Stimulated activated effector memory CD8-positive, alpha-beta T cell treated with anti-CD3 and anti-CD28 coated beads, Interleukin-12 subunit alpha, Interleukin-12 subunit beta, amount 100 ng/mL, for 72 hours (primary cell): Measurements from ENCODE around the gene LDB1.
A peak's percentile ranks its signal among the peaks of the same experiment; 100 is the strongest.

Experiments used
- ATAC-seq: fragments of 150-1000 bp; cut with Tn5 transposase; 2 replicates; pipeline ENCODE4 v1.10.0; 2021
- DNase-seq, 2 donors: peaks; one replicate each; pipeline ENCODE4 v3.0.0; 2021 to 2022; ENCODE audit warnings: low spot score in 2 of 2
- H3K27ac Mint-ChIP-seq: one replicate; pipeline ENCODE4 v1.8.0; 2022; ENCODE audit warnings: mild to moderate bottlenecking, mixed read lengths
- H3K36me3 Mint-ChIP-seq: one replicate; pipeline ENCODE4 v1.8.0; 2022; ENCODE audit warnings: mild to moderate bottlenecking, mixed read lengths
- H3K4me1 Mint-ChIP-seq: one replicate; pipeline ENCODE4 v1.8.0; 2022; ENCODE audit warnings: mixed read lengths
- H3K4me3 Mint-ChIP-seq: one replicate; pipeline ENCODE4 v1.8.0; 2022; ENCODE audit warnings: mild to moderate bottlenecking, mixed read lengths
- H3K9me3 Mint-ChIP-seq: one replicate; pipeline ENCODE4 v1.8.0; 2022; ENCODE audit warnings: mixed read lengths

Gene LDB1

GRCh38 chr10:102121739-102122372, 1.7 kb upstream of the LDB1 start:
- peaks cover 22% of the 10 kb centered on the region for H3K36me3 Mint-ChIP-seq
- H3K27ac Mint-ChIP-seq, result peak overlapping the region; percentile 94
- no peaks in the 10 kb centered on the region for H3K9me3 Mint-ChIP-seq
- DNase-seq, result no peak
- H3K4me1 Mint-ChIP-seq, result peaks cover 40% of the 10 kb centered on the region
- ATAC-seq, result no peak
- H3K4me3 Mint-ChIP-seq, result peak overlapping the region; percentile 81

- Mint-ChIP-seq H3K9me3 (no peaks in the 10 kb centered on the region), H3K4me1 (peaks cover 47% of the 10 kb centered on the region), H3K27ac (peak overlapping the region; percentile 94), H3K4me3 (peak overlapping the region; percentile 81), H3K36me3 (peaks cover 22% of the 10 kb centered on the region)
- peak in 1 of 2 donors; percentile 61 for DNase-seq
- ATAC-seq, result no peak
These were observed 997 bp upstream of the LDB1 start for GRCh38 chr10:102120991-102121738.

- DNase-seq, result peak in 1 of 2 donors; percentile 83
These were observed 589 bp downstream of the LDB1 start for GRCh38 chr10:102119417-102120141.

GRCh38 chr10:102118867-102119266, 1.3 kb downstream of the LDB1 start:
- Mint-ChIP-seq H3K9me3 (no peaks in the 10 kb centered on the region), H3K4me1 (peaks cover 62% of the 10 kb centered on the region), H3K27ac (peak overlapping the region; percentile 94), H3K36me3 (peaks cover 25% of the 10 kb centered on the region), H3K4me3 (peak overlapping the region; percentile 81)
- no peak for DNase-seq
- ATAC-seq, result no peak

More at GRCh38 chr10:102119417-102120141, 589 bp downstream of the LDB1 start:
- Mint-ChIP-seq H3K36me3 (peaks cover 22% of the 10 kb centered on the region), H3K4me1 (peaks cover 62% of the 10 kb centered on the region), H3K27ac (peak overlapping the region; percentile 94), H3K4me3 (peak overlapping the region; percentile 81), H3K9me3 (no peaks in the 10 kb centered on the region)
- peak; percentile 25 for ATAC-seq

GRCh38 chr10:102117391-102118159, 2.6 kb downstream of the LDB1 start:
- Mint-ChIP-seq H3K27ac (peak overlapping the region; percentile 94), H3K4me1 (peaks cover 75% of the 10 kb centered on the region), H3K9me3 (no peaks in the 10 kb centered on the region), H3K4me3 (peak overlapping the region; percentile 81), H3K36me3 (peaks cover 37% of the 10 kb centered on the region)
- ATAC-seq (peak; percentile 60), DNase-seq (peak in 1 of 2 donors; percentile 74)

DNA sequence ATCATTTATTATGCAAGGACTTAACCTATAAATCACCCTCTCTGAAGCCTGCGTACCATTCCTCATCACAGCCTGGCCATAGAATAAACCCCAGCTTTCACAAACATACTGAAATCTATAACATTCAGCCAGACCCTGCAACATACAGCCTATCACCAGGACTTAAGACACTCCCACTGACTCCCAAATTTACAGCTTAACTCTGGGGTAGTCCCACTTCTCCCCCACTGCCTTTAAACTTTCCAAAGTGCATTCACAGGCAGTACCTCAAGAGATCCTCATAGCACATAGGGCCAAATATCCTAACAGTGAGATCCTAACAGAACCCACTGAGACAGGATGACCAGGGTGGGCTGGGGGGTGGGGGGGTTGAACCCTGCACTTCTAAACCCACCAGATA, 3.5 kb downstream of the LDB1 start:
- no peak for ATAC-seq
- H3K36me3 Mint-ChIP-seq, result peaks cover 41% of the 10 kb centered on the region
- no peaks in the 10 kb centered on the region for H3K9me3 Mint-ChIP-seq
- peak overlapping the region; percentile 94 for H3K27ac Mint-ChIP-seq
- no peak for DNase-seq
- peak overlapping the region; percentile 81 for H3K4me3 Mint-ChIP-seq
- peaks cover 80% of the 10 kb centered on the region for H3K4me1 Mint-ChIP-seq

- Mint-ChIP-seq H3K36me3 (peaks cover 50% of the 10 kb centered on the region), H3K4me1 (peaks cover 72% of the 10 kb centered on the region), H3K4me3 (peak overlapping the region; percentile 81), H3K27ac (peak overlapping the region; percentile 94), H3K9me3 (no peaks in the 10 kb centered on the region)
- DNase-seq (no peak), ATAC-seq (no peak)
These were observed 4.4 kb downstream of the LDB1 start for GRCh38 chr10:102115775-102116174.

GRCh38 chr10:102114861-102115618, 5.1 kb downstream of the LDB1 start:
- DNase-seq (peak; percentile 61 to 86), ATAC-seq (peak; percentile 80)
- Mint-ChIP-seq H3K27ac (peak overlapping the region; percentile 94), H3K4me3 (peak overlapping the region; percentile 81), H3K9me3 (no peaks in the 10 kb centered on the region), H3K36me3 (peaks cover 57% of the 10 kb centered on the region), H3K4me1 (peaks cover 74% of the 10 kb centered on the region)

DNA sequence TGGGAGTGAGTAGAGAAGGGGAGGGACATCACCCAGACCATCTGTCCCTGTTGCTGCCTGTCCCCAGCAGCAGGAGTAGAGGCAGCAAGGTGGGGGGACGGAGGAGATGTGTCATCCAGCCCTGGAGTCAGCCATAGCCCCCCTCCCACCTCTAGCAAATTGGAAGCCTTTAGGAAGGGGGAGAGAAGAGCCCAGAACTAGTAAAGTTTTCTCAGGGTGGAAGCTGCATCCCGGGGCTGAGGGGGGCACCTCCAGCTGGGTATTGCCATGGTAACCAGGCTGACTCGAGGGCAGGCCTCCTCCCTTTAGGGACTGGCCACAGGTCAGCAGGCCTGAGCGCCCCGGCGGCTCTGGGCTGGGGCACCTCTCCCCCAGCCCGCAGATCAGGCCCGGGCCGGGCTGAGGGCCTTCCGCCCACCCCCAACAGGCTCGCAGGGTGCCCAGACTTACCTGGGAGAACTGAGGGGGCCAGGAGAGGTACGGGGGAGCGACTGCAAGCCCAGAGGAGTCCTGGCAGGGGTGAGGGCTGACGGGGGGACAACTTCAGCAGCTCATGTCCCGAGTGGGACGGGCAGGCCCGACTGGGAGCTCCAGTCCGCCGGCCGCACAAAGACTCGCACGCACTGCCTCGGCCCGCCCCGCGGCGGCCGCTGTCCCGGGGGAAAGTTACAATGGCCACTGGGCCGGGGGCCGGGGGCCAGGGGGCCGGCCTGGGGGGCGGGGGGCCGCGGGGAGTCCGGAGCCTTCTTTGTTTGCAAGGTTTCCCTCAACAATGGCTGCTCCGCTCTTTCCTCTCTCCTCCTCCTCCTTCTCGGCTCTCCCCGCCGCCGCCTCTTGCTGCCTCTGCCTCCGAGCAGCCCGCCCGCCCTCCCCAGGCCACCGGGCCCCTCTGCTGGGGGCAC, 6.0 kb downstream of the LDB1 start:
- H3K4me1 Mint-ChIP-seq, result peaks cover 74% of the 10 kb centered on the region
- peak overlapping the region; percentile 81 for H3K4me3 Mint-ChIP-seq
- H3K9me3 Mint-ChIP-seq, result no peaks in the 10 kb centered on the region
- peak overlapping the region; percentile 94 for H3K27ac Mint-ChIP-seq
- DNase-seq (peak in 1 of 2 donors; percentile 63), ATAC-seq (peak; percentile 3)
- H3K36me3 Mint-ChIP-seq, result peaks cover 61% of the 10 kb centered on the region

DNA sequence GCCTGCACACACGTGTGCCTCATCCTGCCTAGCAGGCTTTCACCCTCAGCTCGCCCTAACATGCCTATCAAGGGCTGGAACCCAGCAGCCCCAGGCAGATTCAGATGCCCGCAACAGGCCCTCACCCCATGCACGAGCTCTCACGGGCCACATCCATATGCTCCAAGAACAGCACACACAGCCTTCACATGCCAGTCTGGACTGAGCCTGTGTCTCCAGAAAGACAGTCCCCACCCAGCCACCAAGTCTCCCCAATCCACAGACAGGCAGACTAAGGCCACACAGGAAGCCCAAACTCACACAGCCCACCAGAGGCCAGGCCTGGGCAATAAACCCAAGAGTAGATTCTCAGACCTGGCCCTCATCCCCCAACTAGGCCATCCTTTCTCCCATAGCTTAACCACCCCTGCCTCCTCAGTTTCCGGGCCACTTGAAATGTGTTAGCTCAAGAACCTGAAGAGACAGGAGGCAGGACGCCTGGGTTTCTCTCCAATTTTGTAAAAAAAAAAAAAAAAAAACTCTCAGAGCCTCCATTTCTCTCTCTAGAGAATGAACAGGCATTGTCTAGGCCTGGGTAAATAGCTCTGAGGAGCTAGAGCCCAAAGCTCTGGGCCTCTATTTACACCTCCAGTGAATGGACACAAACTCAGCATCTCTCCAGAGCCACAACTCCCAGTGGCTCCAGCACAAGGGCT, 6.8 kb downstream of the LDB1 start:
- ATAC-seq (no peak), DNase-seq (peak in 1 of 2 donors; percentile 54)
- peaks cover 69% of the 10 kb centered on the region for H3K4me1 Mint-ChIP-seq
- H3K27ac Mint-ChIP-seq, result peak overlapping the region; percentile 94
- peaks cover 64% of the 10 kb centered on the region for H3K36me3 Mint-ChIP-seq
- peak overlapping the region; percentile 81 for H3K4me3 Mint-ChIP-seq
- H3K9me3 Mint-ChIP-seq, result no peaks in the 10 kb centered on the region

DNA sequence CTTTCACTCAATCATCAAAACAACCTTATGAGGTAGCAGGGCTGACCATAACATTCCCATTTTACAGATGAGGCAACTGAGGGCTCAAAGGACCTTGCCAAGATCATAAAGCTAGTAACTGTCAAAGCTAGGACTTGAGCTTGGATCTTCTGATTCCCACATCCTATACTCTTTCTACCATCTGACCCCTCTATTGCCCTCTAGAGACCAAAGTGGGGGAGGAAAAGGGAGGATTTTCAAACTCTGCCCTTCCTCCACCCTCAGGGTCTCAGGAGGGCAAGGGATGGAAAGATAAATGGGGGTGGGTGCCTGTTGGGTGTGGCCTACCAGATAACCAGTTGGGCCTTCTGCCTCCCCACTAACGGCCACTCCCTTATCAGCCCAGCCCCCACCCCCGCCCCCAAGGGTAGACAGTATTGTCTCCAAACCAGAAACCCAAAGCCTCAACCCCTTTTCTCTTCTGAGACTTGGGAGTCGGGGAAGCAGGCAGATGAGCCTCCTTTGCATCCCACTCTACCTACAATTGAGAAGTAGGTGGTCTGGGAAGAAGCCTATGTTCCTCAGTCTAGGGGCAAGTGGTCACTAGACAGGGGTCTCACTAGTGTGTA, 7.9 kb downstream of the LDB1 start:
- peak overlapping the region; percentile 81 for H3K4me3 Mint-ChIP-seq
- H3K9me3 Mint-ChIP-seq, result no peaks in the 10 kb centered on the region
- no peak for DNase-seq
- no peak for ATAC-seq
- H3K27ac Mint-ChIP-seq, result peak overlapping the region; percentile 94
- peaks cover 58% of the 10 kb centered on the region for H3K4me1 Mint-ChIP-seq
- peaks cover 62% of the 10 kb centered on the region for H3K36me3 Mint-ChIP-seq

DNA sequence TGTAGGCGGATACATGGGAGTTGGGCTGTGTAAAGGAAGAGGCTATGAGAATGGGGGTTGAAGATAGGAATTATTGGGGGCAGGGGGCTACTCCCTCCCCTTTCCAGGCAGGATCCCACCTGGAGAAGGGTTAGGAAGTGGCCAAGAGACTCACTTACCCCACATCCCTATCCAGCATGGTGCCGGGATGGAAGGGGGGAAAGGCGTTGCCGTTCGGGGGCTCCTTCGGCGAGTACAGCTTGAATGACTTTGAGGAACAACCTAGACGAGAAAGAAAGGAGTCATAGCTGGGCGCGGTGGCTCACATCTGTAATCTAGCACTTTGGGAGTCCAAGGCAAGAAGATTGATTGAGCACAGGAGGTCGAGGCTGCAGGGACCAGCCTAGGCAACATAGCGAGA, 8.9 kb downstream of the LDB1 start:
- Mint-ChIP-seq H3K36me3 (peaks cover 70% of the 10 kb centered on the region), H3K4me1 (peaks cover 49% of the 10 kb centered on the region), H3K9me3 (no peaks in the 10 kb centered on the region), H3K27ac (peak overlapping the region; percentile 94), H3K4me3 (no peak overlapping the region)
- ATAC-seq (no peak), DNase-seq (no peak)
